Stimulated activated CD8-positive, alpha-beta memory T cell treated with anti-CD3 and anti-CD28 coated beads, Interleukin-4, amount 100 ng/mL, for 1 hour (primary cell): ENCODE data around the gene CCDC159.

Experiments used
- DNase-seq, 2 donors: peaks; one replicate each; pipeline ENCODE4 v3.0.0-alpha.2; 2020; ENCODE audit warnings: low read depth in 2 of 2, low spot score in 1 of 2

The CCDC159 gene

GRCh38 chr19:11390359-11390758 is 44.0 kb downstream of the CCDC159 start:
- DNase-seq: no peak

GRCh38 chr19:11390933-11391680 is 44.8 kb downstream of the CCDC159 start:
- DNase-seq: no peak

GRCh38 chr19:11397089-11397610 is 50.8 kb downstream of the CCDC159 start:
- DNase-seq: no peak

- DNase-seq: no peak
These were observed 53.3 kb downstream of the CCDC159 start for GRCh38 chr19:11399667-11400066.

GRCh38 chr19:11400798-11401197 is 54.5 kb downstream of the CCDC159 start:
- no peak for DNase-seq

GRCh38 chr19:11401808-11402543 is 55.7 kb downstream of the CCDC159 start:
- no peak for DNase-seq
